Stimulated activated CD8-positive, alpha-beta memory T cell treated with anti-CD3 and anti-CD28 coated beads, Interleukin-15, amount 100 ng/mL, for 1 hour (primary cell): ENCODE results near the gene CNNM4.

Experiments used
- DNase-seq: peaks from one replicate; pipeline ENCODE4 v3.0.0-alpha.2; 2020; ENCODE audit warnings: low read depth

CNNM4 gene

DNA sequence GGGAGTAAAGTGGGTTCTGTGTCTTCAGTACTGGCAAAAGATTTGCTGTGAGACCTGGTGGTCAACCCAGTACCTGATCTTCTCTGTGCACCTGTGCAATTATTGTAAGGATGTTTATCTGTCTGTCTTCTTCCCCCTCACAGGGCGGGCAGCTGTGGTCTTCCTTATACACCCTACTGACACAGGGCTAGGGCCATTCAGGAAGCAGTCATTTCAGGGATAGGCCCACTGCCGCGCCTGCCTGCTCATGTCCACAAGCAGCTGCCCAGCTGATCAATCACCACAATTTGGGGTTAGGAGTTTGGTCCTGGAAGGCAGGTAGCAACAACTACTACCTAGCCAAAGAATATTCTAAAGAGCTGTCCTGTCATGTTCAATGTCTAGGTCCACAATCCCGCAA lies 1.2 kb upstream of the CNNM4 start:
- no peak for DNase-seq

DNA sequence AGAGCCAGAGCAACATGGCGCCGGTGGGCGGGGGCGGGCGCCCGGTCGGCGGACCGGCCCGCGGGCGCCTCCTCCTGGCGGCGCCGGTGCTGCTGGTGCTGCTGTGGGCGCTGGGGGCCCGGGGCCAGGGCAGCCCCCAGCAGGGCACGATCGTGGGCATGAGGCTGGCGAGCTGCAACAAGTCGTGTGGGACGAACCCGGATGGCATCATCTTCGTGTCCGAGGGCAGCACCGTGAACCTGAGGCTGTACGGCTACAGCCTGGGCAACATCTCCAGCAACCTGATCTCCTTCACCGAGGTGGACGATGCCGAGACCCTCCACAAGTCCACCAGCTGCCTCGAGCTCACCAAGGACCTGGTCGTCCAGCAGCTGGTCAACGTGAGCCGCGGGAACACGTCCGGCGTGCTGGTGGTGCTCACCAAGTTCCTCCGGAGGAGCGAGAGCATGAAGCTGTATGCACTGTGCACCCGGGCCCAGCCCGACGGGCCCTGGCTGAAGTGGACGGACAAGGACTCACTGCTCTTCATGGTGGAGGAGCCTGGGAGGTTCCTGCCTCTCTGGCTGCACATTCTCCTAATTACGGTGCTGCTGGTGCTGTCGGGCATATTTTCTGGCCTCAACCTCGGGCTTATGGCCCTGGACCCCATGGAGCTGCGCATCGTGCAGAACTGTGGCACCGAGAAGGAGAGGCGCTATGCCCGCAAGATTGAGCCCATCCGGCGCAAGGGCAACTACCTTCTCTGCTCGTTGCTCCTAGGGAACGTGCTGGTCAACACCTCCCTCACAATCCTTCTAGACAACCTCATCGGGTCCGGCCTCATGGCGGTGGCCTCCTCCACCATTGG lies 507 bp downstream of the CNNM4 start:
- no peak for DNase-seq

DNA sequence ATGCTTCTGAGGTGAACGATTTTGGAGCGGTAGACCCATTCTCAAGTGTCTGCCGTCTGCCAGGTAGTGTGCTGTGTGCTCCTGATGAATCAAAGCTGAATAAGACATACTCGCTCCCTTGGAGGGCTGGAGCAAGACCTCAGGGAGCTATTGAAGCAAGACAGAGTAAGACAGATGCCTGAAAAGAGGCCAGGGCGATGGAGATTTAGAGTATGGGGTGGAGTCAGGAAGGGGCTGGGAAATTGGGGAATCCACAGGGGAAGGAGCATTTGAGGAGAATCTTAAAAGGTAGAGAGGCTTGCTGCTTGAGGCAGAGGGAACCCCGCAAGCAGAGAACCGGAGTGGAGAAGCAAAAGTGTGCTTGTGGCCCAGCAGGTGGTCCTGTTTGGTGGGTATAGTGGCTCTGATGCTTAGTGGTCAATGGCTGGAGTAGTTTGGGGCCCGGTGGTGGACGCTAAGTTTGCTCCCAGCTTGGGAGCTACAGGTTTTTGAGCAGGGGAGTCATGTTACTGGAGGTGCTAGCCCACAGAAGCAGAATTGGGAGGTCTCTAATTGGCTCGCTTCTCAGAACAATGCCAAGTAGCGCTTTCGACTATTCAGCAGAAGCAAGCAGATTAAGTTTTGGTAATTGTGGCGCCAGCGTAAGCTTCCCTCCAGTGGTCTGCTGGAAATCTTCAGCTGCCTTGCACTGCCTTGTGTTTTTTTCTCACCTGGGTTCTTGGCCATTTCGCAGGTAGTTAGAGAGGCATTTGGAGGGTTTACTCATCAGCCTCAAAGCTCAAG lies 2.0 kb downstream of the CNNM4 start:
- no peak for DNase-seq

DNA sequence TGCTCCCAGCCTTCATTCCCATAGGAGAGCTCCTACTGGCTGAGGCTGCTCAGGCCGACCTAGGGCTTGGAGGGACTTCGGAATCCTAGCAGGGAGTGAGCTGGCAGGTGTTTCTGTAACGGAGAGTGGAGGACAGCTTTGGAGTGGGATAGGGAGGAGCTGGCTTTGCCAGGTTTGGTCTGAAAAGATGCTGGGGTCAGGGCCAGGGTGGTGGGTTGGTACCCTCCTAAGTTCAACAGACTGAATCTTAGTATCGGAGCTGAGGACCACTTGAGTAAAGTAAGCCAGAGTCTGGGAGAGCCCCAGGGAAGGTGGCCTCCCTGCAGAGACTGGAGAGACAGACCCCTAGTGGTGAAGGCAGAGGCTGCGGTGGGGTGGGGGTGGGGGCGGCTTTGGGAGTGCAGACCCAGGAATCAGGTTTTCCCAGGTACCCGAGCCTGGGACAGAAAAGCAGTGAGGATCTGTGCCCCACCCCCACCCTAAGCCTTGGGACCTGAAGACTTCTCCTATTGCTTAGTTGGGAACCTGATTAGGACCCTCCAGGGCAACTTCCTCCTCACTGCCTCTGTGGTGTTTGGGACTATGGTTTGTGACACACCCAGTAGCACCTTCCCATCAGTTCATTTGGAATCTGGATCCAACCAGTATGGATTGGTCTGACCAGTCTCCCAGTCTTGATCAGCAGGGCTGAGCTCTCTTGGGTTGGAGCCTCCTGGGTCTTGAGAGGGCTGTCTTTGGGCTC lies 3.0 kb downstream of the CNNM4 start:
- DNase-seq, result no peak

DNA sequence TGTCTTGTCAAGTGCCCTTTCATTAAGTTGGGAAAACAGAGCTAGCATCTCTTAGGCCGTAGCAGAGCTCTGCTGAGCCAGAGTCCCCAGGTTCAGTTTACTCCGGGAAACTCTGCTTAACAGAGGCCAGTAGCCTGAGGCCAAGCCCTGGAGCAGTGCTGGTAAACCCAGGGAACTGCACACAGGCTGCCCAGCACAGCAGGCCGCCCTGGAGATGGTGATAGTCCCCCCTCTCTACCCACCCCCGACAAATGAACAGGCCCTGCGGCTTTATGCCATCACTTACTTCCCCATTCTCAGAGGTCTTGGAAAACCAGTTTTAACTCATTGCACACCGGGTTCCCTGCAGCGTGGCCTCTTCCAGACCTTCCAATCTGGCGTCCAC lies 3.5 kb downstream of the CNNM4 start:
- no peak for DNase-seq

DNA sequence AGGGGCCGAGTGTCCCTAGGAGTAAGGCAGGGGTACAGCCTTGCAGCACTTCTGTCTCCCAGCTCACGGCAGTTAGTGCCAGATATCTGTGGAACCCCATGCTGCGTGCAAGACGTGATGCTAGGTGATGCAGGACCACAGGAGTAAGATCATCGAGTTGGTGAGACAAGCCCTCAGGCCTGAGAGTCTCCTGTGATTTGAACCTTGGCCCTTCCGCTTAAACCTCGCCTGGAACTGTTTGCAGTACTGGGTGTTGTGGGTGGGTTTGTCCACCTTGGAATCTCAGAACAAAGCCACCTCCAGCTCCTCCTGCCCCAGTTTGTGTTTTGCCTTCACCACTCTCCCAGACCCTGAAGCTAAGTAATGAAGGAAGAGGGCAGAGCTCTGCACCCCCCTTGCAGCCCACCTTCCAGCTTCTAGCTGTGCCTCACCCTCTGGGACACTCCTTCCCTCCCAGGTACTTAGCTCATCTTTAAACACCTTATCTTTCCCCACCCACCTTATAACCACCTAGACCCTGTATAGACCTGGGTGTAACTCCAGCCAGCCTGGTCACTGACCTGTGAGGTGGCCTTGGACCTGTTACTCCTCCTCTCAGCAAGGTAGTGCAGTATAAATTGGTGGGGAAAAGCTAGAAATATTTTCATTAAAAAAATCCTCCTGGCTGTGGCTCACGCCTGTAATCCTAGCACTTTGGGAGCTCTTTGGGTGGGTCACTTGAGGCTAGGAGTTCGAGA lies 6.6 kb downstream of the CNNM4 start:
- no peak for DNase-seq

DNA sequence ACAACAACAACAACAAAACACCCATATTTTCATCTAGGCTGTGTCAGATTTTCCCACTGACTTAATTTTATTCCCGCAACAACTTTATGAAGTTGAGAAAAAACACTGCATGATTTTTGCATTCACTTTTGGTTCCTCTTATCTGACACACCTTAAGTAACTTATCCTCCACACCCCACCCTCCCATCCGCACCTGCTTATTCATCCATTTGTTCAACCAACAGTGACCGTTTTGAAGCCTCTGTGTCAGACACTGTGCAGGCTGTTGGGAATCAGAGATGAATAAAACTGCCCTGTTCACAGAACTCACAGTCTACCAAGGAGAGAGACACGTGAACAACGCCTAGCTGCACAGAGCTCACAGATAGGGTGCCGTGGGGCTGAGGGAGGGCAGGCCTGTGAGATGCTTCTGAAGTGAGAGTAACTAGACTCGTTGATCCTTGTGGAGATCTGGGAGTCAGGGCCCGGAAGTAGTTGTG lies 7.4 kb downstream of the CNNM4 start:
- DNase-seq, result no peak

DNA sequence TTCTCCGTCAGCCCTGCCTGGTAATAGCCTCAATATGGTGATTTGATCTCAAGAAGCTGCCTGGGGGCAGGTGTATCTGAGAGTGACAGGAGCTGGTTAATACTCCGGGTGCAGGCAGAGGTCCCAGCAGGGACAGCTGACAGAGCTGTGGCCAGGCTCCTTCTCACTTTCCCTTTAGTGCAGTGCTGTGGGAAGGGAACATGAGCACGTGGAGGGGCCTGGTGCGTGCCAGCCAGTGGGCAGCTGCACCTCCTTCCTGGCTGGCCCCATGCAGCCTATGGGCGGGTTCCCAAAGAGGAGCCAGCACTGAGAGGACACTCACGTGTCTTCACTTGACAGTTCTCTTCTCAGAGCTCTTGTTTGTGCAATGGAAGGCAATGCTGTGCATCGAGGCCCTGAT lies 9.1 kb downstream of the CNNM4 start:
- DNase-seq, result no peak

DNA sequence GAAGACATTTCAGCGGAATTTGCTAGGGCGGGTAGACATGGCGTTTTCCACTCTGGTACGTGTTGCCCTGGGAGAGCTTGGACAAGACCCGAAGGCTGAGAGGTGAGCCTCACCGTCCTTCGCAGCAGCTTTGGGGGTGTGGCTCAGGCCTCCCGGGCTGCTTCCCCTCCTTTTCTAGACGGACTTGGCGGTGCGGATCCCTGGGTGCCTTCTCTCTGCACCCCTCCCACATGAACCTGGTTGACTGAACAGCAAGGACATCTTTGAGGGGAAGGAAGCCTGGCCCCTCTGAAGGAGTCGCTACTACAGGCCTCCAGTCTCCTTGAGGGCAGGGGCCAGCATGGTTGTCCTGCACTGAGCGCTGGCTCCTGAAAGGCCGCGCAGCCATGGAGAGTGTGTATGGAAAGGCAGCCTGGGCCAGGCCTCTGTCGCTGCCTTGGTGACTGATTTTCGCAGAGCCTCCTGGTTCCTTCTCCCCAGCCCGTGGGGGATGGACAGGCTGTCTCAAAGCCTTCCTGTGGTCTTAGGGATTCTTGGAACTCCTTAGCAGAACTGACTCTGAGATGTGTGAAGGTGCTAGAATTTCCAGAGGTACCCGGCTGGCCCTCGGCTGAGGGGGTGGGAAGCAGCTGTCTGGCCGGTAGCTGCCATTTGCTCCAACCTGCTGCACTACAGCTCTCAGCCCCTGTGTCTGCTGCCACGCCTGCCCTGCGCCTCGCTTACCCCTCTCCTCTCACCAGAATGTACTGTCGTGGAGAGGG lies 9.9 kb downstream of the CNNM4 start:
- no peak for DNase-seq

DNA sequence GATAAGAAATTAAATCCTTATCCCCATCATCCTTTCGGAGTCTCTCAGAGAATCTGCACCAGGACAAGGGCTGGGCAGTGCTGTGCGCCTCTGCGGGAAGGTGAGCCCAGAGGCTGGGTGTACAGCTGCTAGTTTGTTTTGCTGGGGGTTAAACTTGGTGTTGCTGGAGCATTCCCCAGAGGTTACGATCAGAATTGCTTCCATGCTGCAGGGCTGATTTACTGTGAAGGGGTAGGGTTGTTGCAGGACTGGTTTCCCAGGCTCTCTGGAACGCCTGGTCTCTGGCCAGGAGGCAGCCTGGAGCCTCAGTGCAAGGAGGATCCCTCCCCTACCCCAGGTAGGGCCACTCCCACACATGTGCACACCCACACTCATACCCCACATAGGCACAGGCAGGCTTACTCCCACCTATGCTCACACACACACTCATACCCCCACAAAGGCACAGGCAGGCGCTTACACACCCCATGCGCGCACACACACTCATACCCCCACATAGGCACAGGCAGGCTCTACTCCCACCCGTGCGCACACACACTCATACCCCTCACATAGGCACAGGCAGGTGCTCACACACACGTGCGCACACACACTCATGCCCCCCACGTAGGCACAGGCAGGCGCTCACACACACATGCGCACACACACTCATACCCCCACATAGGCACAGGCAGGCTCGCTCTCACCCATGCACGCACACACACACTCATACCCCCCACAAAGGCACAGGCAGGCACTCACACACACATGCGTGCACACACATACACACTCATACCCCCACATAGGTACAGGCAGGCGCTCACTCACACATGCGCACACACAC lies 11.3 kb downstream of the CNNM4 start:
- DNase-seq, result no peak

DNA sequence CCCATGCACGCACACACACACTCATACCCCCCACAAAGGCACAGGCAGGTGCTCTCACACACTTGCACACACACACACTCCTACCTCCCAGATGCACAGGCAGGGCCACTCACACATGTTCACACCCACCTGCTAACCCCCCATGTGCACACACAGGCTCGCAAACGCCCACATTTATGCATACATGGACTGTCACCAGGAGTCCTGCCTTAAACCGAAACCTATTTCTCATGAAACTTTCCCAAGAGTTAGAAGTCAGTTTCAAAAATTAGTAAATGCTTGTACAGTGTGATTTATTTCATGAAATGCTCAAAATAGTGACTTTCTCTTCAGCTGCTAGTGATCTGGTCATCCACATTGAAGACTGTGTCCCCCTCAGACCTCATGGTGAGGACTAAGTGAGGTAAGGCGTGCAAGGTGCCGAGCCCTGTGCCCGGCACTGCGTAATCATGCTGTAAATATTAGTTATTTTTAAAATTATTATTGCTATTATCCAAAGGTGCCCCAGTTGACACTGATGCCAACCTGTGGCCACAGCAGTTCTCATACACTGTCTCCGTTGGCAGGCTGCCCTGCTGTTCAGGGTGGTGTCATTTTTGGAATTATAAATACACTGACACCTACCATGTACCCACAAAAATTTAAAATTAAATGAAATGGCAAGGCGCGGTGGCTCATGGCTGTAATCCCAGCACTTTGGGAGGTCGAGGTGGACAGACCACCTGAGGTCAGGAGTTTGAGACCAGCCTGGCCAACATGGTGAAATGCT lies 12.4 kb downstream of the CNNM4 start:
- no peak for DNase-seq

DNA sequence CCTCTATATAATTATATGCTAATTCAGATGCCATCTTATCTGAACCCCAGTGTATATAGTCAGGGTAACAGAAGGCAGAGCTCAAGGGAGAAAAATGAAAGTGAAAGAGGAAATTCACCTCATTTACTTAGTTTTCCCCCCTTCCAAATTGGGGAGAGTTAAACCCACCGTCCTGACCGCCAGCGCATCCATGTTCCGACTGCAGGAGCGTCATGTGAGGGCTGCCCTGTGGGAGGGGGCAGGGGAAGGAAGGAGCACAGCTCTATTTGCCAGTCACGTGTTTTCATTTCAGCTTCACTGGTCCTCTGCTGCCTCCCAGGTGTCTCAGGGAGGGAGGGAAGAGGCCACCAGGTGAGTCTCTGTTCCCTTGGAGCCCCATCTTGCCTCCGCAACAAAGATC lies 13.2 kb downstream of the CNNM4 start:
- DNase-seq, result no peak

DNA sequence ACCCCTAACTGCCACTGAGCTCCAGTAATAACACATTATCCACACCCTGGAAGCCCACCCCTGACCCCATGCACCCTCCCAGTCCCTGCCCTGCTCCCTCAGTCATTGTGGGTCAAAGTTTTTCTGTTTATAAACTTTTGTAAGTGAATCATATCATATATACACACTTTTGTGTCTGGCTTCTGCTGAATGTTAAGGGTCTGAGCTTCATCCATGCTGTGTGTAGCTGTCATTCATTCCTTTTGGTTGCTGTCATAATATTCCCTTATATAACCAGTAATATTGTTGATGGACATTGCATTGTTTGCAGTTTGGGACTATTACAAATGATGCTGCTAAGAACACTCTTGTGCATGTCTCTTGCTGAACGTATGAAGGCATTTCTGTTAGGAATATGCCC lies 14.5 kb downstream of the CNNM4 start:
- no peak for DNase-seq

DNA sequence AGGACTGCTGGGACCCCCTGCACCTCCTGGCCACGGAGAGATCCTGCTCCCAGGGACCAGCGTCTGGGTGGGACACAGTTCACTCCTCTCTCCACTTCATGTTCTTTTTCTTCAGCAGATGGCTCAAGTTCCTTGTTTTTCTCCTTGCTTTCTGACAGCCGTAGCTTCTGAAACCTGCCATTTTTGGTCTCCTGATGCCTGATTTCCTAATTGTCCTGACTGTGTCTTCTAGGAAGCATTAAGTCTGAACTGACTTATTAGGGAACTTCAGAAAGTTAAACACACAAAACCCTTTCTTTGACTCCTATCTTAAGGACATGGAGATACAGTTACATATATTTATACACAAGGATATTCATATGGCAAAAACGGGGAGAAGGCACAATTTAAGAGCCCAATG lies 22.7 kb downstream of the CNNM4 start:
- no peak for DNase-seq

DNA sequence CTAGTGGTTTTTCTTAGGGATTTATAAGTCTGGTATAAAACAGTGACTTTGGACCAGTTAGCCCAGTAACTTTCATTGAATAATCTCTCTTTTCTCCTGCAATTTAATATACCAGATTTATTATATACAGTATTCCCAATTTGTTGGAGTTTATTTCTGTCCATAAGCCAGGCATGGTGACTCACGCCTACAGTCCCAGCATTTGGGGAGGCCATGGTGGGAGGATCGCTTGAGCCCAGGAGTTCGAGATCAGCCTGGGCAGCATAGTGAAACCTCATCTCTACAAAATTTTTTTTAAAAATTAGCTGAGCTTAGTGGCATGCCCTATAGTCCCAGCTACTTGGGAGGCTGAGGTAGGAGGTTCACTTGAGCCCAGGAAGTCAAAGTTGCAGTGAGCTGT lies 26.7 kb downstream of the CNNM4 start:
- no peak for DNase-seq

DNA sequence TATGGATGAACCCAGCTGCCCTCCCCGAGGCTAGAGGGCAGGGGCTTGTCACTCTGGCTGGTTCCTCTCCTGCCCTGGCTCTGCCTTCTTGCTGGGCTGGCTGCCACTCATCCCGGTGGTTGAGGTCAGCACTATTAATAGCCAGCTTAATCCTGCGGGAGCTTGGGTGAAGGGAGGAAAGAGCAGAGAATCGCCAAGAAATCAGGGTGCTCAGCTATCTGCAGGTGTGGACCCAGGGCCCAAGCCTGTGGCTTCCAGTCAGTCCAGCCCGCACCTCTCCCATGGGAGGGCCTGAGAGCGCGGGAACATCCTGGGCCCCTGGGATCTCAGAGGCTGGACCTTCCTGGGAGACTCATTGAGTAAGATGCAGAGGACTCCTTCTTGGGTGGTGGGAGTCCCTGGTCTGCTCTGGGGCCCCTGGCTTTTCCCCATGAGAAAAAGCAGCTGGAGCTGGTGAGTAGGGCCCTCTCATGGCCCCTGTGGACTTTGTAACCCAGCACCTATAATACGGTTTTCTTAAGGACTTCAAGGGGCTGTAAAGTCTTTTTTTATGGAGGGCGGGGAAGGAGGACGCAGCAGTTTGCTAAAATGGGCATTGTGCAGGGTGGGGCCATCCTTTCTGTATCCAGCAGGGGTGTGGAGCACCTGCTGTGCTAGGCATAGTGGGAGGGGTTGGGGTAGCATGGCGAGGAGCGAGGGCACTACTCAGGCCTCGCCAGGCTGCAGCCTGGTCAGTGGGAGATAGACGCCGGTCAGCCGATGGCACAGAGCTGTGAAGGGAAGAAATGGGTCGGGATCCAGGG lies 27.9 kb downstream of the CNNM4 start:
- no peak for DNase-seq

DNA sequence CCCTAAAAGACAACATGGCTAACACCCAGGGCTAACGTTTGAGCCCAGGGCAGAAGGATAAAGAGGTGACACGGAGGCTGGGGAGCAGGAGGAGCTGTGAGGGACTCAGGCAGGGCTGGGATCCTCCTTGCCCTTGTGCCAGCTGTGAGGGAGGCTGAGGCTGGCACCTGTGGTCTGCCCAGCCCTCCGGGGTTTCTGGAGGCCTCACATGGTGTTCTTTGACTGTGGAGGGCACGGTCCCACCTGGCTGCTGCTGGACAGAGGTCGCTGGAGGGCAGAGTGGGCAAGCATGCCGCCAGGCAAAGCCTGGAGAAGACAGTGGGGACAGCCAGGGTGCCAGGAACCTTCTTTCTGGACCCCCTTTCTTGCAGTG lies 28.5 kb downstream of the CNNM4 start:
- no peak for DNase-seq
